SK-N-MC (cell line): ENCODE data around the gene ATXN10.
A peak's percentile ranks its signal among the peaks of the same experiment; 100 is the strongest.

Experiments used
- DNase-seq: peaks from one replicate; pipeline ENCODE4 v3.0.0-alpha.2; 2011; ENCODE audit warnings: low read depth, low spot score
- H3K27ac ChIP-seq: fragments of 200-600 bp; sonication (generic); 2 replicates; pipeline ENCODE4 v1.5.1; 2016; ENCODE audit warnings: mixed run types
- H3K36me3 ChIP-seq: fragments of 200-600 bp; sonication (generic); 2 replicates; pipeline ENCODE4 v1.6.1; 2017; ENCODE audit warnings: antibody characterized with exemption, low read length, mixed read lengths; ENCODE audit not compliant: insufficient read depth
- H3K4me3 ChIP-seq: fragments of 200-600 bp; sonication (generic); 2 replicates; pipeline ENCODE4 v1.5.1; 2016
- H3K9ac ChIP-seq: fragments of 200-600 bp; sonication (generic); 2 replicates; pipeline ENCODE4 v1.8.0; 2017; ENCODE audit warnings: mixed run types, mixed read lengths; ENCODE audit not compliant: insufficient read length
- H3K9me3 ChIP-seq: fragments of 200-600 bp; sonication (generic); 2 replicates; pipeline ENCODE4 v1.6.1; 2017; ENCODE audit warnings: low read depth, mild to moderate bottlenecking, antibody characterized with exemption, low read length, moderate library complexity, mixed read lengths
- EZH2 ChIP-seq: fragments of 200-600 bp; sonication (generic); IDR thresholded peaks from one replicate; pipeline ENCODE4 v1.6.1; 2017; ENCODE audit warnings: antibody characterized with exemption
- FOXP2 ChIP-seq: optimal IDR thresholded peaks from 2 replicates; pipeline ENCODE3; 2011; ENCODE audit warnings: mild to moderate bottlenecking, moderate library complexity; ENCODE audit not compliant: insufficient read depth; ENCODE audit errors: extremely low read length, control extremely low read depth
- POLR2AphosphoS5 ChIP-seq: IDR thresholded peaks from 2 replicates; pipeline ENCODE4 v1.6.1; 2012; ENCODE audit warnings: mild to moderate bottlenecking, low read depth, low read length, borderline replicate concordance

ATXN10 gene

DNA sequence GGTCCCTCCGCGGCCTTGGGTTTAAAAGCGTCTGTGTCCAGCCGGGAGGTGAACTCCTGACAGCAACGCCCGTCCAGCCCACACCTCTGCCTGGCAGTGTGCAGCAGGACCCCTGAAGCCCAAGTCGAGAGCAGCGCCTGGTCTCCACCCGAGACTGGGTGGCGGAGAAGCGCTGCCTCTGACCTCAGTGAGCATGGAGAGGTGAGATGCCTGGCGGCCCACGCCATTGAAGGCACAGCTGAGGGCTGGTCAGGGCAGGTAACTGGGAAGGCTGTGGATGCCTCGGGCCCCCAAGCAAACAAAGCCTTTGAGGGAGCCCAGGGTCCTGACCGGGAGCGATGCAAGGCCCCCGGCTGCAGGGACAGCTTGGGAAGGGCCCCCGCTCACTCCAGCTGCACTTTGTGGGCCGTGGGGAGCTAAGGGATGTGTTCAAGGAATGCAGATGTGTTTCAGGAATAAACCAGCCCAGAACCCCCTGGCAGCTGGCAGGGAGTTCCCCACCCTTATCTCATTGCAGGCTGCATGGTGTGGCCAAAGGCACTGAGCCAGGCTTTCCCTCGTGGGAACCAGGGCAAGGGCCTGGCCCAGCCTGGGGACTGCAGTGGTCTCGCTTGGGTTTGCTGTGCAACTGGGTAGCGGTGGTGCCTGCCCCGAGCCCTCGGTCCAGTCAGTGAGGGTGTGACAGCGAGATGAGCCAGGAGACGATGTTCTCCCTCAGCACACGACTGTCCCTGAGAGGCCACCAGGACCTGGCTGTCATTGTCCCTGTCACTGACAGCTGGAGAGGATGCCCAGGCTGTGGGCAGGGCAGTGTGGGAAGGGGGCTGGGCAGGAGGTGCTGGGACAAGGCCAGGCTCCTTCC lies 212.8 kb downstream of the ATXN10 start:
- H3K27ac ChIP-seq: no peak overlapping the region

DNA sequence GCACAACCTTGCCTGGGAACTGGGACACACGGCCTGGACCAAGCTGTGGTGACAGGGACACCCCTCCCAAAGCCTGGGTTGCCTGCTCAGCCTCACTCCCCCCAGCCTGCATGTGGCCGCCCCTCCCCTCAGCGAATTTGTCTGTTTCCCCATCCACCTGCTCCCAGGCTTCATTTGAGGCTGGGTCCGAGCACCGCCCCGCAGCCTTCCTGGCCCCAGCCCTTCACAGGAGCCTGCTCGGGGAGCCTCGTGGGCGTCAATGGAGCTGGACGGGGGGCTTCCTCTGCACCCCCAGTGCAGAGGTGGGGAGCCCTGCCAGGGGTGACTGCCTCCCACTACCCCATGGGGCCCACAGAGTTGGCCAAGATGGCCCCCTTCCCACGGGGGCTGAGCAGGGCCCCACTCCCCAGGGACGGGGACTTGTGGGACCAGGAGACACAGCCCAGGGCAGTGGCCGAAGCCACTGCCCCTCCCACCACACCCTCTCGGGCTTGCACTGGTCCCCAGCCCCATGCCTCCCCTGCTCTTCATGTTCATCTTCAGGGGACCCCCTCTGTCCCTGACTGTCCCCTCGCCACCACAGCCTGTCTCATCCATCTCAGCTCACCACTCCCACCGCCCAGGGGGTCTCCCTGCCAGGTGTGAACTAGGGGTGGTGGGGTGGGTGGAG lies 213.7 kb downstream of the ATXN10 start:
- Histone ChIP-seq H3K27ac (no peak overlapping the region), H3K36me3 (no peaks in the 10 kb centered on the region), H3K9ac (no peak overlapping the region), H3K9me3 (no peaks in the 10 kb centered on the region), H3K4me3 (no peak overlapping the region)
- DNase-seq: no peak
- TF ChIP-seq FOXP2: no peak
- TF ChIP-seq POLR2AphosphoS5: no peak
- no peak for TF ChIP-seq EZH2

More for the DNA sequence above, 212.8 kb downstream of the ATXN10 start:
- H3K36me3 ChIP-seq: no peaks in the 10 kb centered on the region
- DNase-seq: no peak
- no peaks in the 10 kb centered on the region for H3K9me3 ChIP-seq
- TF ChIP-seq EZH2 (no peak), FOXP2 (no peak), POLR2AphosphoS5 (no peak)
- H3K4me3 ChIP-seq: no peak overlapping the region
- H3K9ac ChIP-seq: no peak overlapping the region

DNA sequence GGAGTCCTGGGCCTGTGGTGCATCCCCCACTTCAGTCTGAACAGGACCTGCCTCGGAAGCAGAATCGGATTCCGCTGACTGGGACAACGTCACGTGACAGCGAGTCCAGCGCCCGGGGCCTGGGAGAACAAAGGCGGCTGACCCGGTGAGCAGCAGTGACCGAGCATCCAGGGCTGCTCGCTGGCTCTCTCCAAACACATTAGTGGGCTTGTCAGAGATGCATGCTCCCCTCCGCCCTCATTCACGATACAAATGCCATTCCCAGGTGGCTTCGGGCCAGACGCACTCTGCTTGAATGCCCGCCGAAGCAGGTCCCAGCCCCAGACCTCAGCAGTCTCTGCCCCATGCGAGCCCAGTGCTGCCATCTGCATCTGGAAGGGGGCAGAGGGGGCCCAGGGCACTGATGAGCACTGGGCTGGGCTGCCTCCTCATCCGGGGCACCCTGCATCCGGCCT lies 214.3 kb downstream of the ATXN10 start:
- DNase-seq: no peak
- Histone ChIP-seq H3K9ac (no peak overlapping the region), H3K27ac (no peak overlapping the region), H3K4me3 (no peak overlapping the region), H3K36me3 (no peaks in the 10 kb centered on the region), H3K9me3 (no peaks in the 10 kb centered on the region)
- TF ChIP-seq POLR2AphosphoS5 (no peak), FOXP2 (no peak), EZH2 (no peak)

DNA sequence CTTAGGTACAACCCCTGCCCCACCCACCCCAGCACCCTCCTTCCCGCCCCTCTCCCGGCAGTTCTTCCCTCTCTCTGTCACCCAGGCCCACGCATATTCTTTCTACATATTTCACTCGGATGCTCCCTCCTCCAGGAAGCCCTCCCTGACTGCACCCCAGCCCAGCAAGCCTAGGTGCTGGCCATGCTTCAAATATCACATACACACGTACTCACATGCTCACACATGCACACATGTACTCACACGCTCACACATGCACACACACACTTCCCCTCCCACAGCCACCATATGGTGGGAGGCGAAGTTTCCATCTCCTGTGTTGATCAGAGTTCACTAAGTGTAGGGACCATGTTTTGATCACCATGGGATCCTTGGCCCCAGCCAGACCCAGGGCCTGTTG lies 214.9 kb downstream of the ATXN10 start:
- no peak for TF ChIP-seq POLR2AphosphoS5
- TF ChIP-seq EZH2: no peak
- TF ChIP-seq FOXP2: no peak
- Histone ChIP-seq H3K27ac (no peak overlapping the region), H3K9me3 (no peaks in the 10 kb centered on the region), H3K4me3 (no peak overlapping the region), H3K36me3 (no peaks in the 10 kb centered on the region), H3K9ac (no peak overlapping the region)
- DNase-seq: no peak

DNA sequence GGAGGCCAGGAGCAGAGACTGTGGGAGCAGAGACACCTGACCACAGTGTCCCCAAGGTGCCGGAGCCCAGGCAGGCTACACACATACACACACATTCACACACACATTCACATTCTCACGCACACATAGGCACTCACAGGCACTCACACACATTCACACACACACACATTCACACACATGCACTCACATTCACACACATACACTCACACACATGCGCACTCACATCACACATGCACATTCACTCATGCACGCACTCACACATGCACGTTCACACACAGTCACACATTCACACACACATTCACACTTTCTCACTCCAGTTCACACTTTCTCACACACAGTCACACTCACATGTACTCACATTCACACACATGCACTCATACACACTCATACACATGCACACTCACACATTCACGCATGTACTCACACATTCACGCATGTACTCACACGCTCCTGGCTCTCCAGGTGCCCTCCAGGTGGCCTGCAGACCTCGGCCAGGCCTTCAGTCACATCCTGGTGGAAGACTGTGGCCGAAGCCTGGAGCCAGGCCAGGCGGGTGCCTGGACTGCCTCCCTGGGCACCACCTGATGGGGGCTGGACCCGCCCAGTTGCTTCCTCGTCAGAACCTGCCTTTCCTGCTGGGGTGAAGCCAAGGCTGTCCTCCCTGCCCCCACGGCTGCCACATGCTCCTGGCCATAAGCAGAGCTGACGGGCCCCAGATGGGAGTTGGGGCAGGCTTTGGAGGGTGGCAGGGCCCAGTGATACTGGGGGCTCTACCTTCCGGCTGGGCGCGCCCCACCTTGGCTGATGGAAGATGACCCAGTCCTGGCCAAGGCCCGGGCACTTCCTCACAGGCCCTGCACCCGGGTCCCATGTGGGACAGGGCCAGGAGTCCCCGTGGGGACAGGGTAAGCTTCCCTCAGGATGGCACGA lies 215.8 kb downstream of the ATXN10 start:
- no peak overlapping the region for H3K9ac ChIP-seq
- no peak overlapping the region for H3K27ac ChIP-seq
- H3K36me3 ChIP-seq: no peaks in the 10 kb centered on the region
- no peaks in the 10 kb centered on the region for H3K9me3 ChIP-seq
- no peak for TF ChIP-seq EZH2
- no peak for TF ChIP-seq FOXP2
- no peak for TF ChIP-seq POLR2AphosphoS5
- DNase-seq: no peak
- H3K4me3 ChIP-seq: no peak overlapping the region

DNA sequence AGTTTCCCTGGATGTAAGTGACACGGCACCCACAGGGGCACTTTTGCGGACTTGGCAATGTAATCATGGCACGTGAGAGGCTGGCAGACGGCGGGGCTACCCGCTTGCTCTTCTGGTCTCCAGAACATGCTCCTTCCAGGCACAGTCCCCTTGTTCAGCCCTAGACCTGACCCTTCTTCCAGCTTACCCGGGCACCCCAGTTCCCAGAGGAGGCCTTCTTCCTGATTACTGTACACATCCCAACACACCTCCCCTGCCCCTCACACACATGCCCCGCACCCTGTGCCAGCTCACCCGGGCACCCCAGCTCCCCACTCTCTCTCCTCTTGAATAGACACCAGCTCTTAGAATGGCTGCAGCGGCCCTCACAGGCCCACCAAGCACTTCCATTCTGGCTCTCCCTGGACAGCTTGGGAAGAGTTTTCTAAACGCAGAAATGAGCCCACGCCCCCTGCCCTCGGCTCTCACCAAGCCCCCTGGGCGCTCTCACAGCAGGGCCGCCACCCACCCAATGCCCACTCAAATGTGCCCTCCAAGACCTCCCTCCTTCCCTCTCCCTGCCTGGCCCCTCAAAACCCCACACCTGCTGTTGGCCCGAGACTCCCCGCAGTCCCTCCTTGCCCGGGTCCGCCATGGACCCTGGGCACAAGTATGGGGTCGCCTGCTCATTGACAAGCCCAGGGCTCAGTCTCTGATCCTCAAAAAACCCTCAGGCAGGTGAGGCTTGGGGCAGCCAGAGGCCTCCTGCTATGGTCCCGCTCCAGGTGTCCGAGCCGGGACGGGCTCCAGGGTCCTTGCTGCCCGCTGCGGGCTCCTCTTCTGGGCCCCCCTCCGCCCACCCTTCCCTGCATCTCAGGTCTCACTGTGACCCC lies 216.8 kb downstream of the ATXN10 start:
- no peak overlapping the region for H3K4me3 ChIP-seq
- H3K27ac ChIP-seq: no peak overlapping the region
- H3K9me3 ChIP-seq: no peaks in the 10 kb centered on the region
- no peak overlapping the region for H3K9ac ChIP-seq
- H3K36me3 ChIP-seq: no peaks in the 10 kb centered on the region
- no peak for TF ChIP-seq FOXP2
- TF ChIP-seq EZH2: no peak
- no peak for DNase-seq

DNA sequence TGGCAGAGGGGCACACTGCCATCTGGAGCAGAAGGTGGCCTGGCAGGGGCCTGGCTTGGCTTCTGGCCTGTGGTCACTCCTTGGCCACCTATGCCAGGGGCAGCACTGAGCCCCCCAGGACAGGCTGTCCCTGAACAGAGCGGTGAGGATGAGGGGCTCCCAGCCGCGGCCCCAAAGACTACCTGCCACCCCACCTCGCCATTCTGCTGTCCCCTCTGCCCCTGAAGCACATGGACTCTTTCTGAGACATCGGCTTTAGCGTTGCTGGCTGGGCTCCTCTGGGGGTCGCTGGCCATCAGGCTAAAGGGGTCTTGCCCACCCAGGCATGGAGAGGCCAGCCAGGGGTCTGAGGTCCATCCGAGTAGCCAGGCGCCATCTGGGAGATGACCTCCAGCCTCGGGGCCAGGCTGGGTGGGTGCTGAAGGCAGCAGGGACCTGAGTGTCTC lies 217.5 kb downstream of the ATXN10 start:
- TF ChIP-seq FOXP2: no peak
- no peak for TF ChIP-seq EZH2
- TF ChIP-seq POLR2AphosphoS5: no peak
- Histone ChIP-seq H3K27ac (no peak overlapping the region), H3K9me3 (no peaks in the 10 kb centered on the region), H3K36me3 (no peaks in the 10 kb centered on the region), H3K9ac (no peak overlapping the region), H3K4me3 (no peak overlapping the region)
- no peak for DNase-seq

DNA sequence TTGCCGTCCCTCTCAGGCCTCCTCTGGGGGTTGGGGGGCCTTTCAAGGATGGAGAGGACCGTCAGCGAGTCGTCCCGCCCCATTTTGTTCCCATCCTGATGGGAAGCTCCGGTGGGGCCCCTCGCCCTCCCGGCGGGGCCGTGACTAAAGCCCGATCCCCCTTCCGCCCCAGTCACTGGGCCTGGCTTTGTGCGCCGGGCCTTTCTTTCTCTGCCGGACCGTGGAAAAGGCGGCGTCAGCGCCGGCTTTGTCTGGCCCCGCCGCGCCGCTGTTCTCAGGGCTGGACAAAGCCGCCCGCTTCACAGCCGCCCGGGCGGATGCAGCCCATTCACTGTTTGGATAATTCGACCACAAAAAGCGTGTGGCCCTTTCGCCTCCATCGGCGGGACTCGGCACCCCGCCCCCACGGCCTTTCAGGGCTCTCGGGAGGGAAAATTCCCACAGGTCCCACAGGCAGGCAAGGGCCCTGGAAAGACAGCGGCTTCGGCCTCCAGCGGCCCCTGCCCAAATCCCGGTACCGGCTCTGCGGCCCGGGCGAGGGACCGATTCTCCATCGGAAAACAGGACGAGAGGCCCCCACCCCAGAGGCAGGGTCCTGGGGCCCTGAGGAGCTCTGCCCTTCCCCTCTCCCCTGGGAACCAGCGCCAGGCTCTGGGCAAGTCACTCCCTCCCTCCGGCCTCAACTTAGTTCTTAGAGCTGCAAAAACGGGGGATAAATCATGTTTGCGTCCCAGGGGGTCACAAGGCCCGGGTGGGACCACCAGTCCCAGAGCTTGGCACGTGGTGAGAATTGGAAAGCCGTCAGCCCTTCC lies 218.1 kb downstream of the ATXN10 start:
- H3K9ac ChIP-seq: no peak overlapping the region
- H3K4me3 ChIP-seq: no peak overlapping the region
- no peak for DNase-seq
- TF ChIP-seq EZH2 (peak; percentile 49), POLR2AphosphoS5 (no peak), FOXP2 (no peak)
- no peaks in the 10 kb centered on the region for H3K36me3 ChIP-seq
- H3K27ac ChIP-seq: no peak overlapping the region
- no peaks in the 10 kb centered on the region for H3K9me3 ChIP-seq
